Femur (tissue), 1 donor: ENCODE data around the gene PABPC3.

Source experiments
- DNase-seq: peaks from one replicate; pipeline ENCODE4 v3.0.0-alpha.2; 2017

Gene PABPC3

DNA sequence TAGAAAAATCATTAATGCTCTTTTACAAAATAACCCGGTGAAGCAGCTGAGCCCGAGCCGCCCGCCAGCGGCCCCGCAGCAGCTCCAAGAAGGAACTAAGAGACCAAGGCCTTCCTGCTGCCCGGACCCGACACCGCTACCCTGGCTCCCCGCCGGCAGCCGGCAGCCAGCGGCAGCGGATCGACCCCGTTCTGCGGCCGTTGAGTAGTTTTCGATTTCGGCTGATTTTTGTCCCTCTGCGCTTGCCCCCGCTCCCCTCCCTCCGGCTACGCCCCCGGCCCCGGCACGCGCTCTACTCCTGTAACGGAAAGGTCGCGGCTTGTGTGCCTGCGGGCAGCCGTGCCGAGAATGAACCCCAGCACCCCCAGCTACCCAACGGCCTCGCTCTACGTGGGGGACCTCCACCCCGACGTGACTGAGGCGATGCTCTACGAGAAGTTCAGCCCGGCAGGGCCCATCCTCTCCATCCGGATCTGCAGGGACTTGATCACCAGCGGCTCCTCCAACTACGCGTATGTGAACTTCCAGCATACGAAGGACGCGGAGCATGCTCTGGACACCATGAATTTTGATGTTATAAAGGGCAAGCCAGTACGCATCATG, at the start of gene PABPC3:
TSS of gene PABPC3 (plus strand) at position 286 of the 603 bp plus-strand sequence. CDS start at position 349, 63 bp downstream.
- DNase-seq: peak; percentile 24

DNA sequence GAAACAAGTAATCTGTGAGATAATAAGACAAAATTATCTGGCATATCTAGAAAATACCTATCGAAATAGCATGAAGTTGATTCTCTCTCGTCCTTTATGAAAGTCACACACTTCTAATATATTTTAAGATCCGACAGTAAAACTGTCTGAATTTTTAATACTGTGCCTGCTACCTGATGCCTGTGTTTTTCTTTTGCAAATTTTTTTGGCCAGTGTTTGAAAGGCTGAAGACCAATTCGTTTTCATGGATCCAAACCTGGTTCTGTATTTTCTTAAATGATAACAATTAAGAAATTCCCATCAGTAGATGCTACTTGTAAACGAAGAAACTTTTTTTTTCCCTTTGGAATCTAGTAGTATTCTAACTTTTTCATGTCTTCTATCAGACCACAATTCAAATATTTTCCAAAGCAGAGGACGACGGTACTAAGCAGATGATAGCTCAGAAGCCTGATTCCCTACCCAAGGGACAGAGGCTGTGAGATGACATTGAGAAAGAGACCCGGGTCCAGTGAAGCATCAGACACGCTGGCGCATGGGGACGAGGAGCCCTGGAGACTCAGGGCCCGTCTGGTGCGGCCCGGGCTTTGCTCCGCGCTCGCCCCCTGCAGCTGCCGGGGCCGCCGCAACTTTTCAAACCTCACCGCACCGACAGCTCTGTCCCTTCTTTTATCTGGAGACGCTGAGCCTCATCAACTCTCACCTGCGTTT, 49.5 kb upstream of the PABPC3 start:
- DNase-seq: no peak

DNA sequence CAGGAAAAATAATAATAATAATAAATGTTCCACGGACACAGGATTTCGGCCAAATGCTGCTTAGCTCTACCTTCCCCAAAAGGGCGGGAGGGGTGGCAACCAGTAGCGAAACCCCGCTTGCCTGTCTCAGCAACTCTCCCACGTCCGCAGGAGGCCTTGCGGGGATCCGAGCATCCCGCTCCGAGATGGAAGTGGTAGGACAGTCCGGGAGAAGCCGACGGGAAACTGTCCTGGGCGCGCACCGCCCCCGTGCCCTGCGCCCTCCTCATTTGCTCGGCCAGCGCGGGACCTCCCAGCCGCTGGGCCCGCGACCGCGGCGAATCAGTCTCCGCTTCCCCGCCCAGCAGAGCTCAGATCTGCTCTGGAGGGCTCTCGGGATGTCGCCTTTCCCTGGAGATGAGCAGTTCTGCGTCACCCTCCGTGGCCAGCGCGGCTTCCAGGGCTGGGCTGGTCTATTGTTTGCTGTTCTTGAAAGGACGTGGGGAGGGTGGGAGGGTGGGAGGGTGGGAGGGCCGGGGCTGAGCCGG, 48.9 kb upstream of the PABPC3 start:
- peak; percentile 37 for DNase-seq

DNA sequence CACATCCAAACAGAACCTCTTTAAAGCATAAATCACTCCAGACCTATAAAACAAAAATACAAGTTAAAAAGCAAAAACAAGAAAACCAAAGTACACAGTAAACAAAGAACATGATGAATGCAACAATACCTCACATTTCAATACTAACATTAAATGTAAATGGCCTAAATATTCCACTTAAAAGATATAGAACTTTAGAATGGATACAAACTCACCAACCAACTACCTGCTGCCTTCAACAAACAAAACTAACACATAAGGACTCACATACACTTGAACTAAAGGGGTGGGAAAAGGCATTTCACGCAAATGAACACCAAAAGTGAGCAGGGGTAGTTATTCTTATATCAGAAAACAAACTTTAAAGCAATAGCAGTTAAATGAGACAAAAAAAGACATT, 44.9 kb upstream of the PABPC3 start:
- no peak for DNase-seq

DNA sequence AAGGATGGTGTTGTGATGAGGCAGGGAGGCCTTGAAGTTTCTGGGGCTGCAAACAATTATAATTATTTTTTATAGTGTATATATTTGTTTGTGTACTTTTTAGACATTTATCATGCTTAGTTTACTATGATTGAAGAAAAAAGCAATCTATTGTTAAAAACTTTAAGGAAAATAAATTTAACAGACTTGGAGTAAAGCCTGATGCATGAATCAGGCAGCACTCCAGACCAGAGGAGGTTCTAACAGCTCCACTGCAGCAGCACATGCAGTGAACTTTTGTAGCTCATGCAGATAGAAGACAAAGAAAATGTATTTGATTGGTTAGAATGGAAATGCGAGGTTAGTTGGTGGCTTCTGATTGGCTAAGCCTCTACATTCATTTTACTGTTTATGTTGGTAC, 36.8 kb upstream of the PABPC3 start:
- no peak for DNase-seq

DNA sequence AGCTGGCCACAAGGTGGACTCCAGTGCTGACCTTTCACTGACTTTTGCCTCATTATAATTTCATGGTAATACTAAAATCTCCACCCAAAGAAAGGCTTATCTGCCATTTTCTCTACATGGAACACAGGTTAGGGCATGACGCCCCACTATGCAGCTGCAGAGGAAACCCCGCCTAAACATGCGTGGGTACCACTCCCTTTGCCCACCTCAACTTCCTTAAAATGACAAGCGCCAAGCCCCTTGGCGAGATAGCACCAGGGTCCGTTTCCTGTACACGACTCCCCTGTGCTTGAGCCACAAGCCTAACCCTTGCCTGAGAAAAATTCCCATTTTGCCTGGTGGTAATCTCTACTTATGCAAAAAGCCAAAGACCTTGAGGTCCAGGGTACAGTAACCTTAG, 36.0 kb upstream of the PABPC3 start:
- DNase-seq: no peak

DNA sequence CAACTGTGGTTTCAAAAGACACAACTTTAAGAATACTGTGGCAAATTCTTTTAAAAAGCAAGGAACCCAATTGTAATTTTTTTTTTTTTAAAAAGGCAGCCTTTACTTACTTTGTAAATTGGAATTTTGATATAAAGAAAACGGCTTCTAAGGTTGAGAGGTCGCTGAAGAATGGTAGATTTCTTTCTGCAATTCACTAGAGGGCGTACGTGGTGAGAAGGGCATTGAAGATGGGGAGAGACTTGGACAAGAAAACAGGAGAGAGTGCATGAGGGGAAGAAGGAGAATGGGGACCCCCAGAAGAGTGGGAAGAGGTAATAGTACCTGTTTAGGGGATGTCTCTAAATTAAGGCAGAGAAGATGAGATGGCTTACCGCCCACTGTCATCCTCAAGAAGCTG, 33.5 kb upstream of the PABPC3 start:
- DNase-seq: no peak

DNA sequence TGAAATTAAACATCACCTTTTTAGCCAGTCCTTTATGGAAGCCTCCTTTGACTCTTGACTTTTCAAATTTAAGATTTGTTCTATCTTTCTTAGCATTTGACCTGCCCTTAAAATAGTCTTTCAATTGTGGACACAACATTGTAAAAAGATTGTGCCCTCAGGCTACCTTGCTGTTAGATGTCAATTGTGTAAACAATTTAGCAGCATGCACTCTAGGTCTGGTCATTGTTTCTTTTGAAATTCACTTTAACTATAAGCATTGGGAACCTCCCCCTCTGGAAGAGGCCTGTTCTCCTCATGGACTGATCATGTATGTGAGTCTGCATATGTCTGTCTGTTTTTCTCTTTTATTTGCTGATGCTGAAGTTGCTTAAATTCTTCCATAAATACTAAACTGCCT, 31.5 kb upstream of the PABPC3 start:
- no peak for DNase-seq

DNA sequence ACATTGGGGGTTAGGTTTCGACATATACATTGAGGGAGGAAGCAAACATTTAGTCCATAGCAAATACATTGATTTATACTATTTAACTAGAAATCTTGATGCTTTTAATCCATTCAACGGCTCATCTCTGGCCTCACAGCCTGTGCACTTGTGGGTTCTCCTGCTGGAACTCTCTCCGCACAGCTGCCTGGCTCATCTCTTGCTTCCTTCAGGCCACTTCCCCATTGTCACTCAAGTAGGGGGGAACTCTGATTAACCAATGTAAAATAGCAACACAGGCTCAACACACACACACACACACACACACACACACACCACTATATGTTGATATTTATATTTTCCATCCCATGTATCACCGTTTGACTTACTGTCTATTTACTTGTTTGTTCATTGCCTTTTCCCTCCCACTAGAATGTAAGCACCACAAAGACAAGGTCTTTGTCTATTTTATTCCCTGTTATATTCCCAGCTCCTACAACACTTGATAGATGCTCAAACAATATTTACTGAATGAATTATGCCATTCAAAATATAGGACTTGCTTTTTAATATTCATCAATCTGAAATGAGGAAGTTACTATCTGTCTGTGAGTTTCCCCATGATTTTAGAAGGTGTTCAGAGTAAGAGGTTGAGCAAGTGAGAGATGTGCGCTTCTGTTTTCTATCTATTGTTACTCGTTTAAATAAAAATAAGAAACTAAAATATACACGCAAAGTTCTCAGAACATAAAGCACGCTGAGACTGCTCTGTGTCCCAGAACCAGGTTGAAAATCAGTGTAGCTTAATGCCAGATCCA, 29.8 kb upstream of the PABPC3 start:
- no peak for DNase-seq

DNA sequence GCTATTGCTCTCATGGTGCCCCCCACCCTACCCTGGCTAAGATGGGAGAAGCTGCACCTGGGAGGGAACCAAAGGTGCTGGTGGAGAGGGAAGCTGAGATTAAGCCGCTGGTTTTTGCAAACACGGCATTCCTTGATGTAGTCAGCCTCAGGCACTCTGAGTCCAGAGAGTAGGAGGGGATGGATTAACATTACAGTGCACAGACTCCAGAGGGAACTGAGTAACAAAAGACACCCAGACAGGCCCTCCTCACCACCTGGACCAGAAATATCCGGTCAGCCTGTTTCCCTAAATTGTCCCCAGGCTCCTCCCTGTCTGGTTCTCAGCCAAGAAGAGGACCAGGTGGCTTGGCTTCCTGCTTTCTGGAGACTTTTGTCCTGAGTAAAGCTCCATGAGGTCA, 28.9 kb upstream of the PABPC3 start:
- DNase-seq: no peak

DNA sequence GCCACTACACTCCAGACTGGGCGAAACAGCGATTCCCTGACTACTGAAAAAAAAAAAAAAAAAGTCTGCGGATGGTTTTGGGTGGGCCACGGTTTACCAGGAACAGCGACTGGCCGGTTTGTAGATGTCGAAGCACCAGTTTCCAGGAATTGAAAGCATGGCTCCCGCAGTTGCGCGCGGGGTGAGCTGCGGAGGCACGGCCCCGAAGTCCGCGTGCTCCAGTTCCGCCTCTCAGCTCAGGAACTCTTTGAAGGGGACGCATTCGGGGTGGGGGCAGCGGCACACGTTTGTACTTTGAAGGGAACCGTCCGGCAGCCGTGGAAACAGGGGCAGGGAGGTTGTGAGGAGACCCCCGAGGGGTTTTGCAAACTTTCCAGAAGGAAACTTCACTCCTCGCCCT, 27.1 kb upstream of the PABPC3 start:
- DNase-seq: no peak

DNA sequence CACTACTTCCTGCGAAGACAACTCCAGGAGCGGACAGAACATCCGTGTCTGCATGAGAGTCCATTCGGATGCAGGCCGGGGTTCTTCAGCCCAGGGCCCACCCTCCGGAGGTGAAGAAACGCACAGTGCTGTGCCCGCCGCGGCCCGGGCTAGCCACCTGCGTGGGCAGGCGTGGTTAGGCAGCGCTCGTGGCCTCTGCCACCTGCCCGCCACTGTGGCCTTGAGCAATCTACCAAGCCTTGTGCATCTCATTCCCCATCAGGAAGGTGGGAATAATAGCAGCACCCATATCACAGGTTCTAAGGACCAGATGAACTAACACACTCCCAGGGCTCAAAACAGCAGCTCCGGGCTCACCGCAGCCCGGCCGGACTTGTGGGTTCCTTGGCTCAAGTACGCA, 26.7 kb upstream of the PABPC3 start:
- no peak for DNase-seq

DNA sequence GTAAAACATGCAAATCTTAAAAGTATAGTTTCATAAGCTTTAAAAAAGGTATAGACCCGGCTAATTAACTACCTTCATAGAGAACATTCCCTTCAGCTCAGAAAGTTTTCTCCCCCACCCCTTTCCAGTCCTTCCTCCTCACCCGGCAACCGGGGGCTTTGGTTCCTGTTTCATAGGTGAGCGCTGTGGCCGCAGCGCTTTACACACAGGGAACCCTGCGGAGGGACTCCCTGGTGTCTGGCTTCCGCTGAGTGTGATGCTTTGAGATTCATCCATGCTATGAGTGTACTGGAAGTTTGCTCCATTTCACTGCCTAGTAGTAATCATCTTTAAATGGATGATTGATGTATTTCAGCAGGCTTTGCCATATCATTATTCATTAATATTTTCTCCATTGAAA, 26.0 kb upstream of the PABPC3 start:
- DNase-seq: no peak

DNA sequence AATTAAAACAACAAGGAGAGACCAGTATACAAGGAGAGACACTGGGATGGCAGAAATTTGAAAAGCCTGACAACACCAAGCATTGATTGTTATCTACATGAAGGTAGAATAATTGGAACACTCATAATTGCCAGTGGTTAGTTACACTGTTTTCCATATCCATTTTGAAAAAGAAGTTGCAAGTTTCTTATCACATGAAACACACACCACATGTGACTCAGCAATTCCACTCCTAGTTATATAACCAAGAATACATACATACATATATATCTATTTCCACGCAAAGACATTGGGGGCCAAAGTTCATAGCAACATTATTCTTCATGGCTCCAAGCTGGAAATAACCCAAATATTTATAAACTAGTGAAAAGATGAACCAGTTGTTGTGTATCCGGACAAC, 15.2 kb upstream of the PABPC3 start:
- DNase-seq: no peak

DNA sequence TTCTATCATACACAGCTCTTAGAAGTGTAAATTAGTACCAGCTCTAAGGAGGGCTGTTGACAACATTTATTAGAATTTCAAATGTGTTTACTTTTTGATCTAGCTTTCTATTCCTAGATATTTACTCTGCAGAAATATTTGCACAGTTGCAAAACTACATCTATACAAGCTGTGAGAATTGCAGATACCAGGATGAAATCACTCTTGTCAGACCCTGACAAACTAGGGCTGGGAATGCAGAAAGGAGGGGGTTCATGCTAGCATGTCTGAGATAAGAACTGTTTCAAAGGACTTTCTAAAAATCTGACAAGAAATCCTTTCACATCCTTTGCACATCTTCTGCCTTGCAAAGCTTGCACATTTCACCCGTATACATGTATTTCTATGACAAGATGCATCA, 11.8 kb upstream of the PABPC3 start:
- no peak for DNase-seq

DNA sequence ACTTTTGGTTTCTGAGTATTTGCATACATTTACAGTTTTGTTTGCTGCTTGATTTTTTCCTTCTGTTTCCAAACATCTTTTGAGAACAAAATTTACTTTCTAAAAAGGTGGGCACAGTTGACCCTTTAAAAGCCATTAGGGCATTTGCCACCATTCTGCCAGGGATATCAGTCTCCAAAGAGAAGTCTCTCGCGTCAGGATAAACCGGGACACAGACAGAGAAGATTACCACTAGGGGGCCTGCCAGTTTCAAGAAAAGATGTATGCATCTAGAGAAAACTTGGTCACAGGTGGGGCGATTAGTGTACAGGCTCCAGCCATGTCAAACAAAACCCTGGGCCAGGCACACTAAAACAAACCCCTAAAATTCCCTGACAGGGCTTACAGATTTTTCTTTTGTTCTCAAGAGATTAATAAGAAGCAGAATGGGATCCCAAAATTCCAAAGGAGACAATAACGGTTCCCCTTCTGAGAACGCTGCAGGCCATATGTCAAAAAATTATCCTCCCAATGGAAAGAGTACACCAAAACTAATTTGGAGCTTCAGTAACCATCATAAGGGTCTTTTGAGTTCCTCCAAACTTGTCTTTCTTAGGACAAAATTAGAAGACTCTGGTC, 10.7 kb upstream of the PABPC3 start:
- peak; percentile 25 for DNase-seq

DNA sequence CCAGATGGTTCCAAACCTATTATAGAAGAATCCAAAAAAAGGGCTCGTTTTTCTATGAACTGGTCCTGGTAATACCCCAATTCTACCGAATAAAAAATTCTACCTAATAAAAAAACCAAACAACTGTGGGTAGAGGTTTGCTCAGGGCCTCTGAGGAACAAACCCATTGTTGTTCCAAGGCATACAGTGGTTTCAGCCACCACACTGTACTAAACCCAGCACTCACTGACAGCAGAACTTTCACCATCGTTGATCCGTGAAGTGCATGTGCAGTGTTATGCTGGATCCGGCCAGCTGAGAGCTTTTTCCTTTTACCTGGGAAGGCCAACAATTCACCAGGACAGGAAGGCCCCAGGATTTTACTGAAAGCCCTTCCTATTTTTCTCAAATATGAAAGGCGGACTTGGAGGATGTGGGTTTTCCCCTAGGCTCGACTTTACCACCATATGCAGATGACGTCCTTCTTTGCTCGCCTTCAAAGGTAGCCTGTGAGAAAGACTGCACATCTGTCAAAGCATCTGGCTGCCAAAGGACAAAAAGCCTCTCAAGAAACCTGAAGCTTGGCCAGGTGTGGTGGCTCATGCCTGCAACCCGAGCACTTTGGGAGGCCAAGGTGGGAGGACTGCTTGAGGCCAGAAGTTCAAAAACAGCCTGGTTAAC, 7.2 kb upstream of the PABPC3 start:
- no peak for DNase-seq

DNA sequence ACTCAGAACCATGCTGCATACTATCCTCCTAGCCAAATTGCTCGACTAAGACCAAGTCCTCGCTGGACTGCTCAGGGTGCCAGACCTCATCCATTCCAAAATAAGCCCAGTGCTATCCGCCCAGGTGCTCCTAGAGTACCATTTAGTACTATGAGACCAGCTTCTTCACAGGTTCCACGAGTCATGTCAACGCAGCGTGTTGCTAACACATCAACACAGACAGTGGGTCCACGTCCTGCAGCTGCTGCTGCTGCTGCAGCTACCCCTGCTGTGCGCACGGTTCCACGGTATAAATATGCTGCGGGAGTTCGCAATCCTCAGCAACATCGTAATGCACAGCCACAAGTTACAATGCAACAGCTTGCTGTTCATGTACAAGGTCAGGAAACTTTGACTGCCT, 1.5 kb downstream of the PABPC3 start:
- DNase-seq: no peak

DNA sequence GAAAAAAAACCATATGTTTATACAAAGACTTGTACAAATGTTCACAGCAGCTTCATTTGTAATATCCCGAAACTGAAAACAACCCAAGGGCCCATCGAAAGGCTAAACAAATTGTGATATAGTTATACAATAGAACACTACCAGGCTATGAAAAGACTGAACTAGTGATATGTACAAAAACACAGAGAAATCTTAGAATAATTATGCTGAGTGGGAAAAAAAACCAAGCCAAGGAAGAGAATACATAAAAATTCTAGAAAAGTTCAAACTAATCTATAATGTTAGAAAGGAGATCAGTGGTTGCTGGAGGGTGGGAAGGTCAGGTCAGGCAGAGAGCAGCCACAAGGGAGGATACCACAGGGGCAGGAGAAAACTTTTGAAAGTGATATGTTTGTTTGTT, 7.8 kb downstream of the PABPC3 start:
- no peak for DNase-seq

DNA sequence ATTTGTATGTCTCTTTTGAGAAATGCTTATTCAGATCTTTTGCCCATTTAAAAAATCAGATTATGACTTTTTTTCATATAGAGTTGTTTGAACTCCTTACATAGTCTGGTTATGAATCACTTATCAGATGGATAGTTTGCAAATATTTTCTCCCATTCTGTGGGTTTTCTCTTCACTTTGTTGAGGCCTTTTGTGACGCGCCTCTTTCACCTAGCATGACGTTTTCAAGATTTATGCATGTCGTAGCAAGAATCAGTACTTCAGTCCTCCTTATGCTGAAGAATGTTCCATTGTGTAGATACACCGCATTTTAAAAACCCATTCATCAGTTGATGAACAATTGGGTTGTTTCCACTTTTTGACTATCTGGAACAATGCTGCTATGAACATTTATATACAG, 13.4 kb downstream of the PABPC3 start:
- no peak for DNase-seq

DNA sequence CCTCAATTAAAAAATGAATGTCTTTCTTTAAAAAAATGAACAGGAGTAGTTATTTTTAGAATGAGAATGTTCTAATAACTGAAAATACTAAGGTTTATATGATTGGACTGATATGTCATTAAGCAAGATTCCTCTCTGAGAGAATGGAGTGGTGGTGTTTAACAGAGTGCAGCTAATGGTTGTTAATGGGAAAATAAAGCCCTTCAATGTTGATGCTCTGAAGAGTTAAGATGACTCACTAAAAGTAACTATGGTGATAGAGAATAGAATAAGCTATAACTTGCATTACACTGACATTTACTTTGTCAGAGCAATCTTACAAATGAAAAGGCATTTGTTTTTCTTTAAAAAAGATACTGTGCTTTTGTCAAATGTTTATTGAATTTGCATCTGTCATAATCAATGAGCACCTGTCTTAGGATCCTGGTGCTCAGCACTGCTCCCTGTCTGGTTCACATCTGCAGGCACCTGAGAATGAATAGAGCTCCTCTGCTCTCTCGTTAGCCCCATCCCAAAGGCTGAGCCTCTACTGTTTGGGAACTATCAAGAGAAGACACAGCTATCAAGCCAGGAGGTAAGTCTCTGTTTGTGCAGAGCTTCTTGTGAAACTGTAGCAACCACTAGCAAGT, 15.1 kb downstream of the PABPC3 start:
- no peak for DNase-seq

DNA sequence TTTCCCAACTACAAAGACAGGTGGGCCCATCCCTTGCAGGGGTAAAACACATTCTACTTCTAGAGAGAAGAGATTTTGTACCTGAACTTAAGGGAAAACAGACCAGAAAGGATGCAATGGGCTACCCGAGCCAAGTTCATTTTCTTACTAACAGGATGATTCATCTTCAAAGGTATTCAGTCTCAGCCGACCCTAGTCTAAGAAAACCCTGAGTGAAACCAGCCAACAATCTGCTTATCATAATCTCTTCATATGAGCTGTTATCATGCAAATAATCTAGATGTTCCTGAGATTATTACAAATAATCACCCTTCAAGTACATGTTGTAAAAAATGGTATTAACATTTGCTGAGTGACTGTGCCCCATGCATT, 15.6 kb downstream of the PABPC3 start:
- DNase-seq: no peak
